SU-DHL-6 (cell line): ENCODE results near the gene PSMD3.

Experiments used
- CTCF ChIP-seq: fragments of 200-600 bp; sonication (generic); IDR thresholded peaks from one replicate; pipeline ENCODE4 v1.5.1; 2017; ENCODE audit warnings: antibody characterized with exemption, mild to moderate bottlenecking, low read length, moderate library complexity; ENCODE audit not compliant: insufficient read depth, poor library complexity, severe bottlenecking
- EZH2phosphoT487 ChIP-seq: fragments of 200-600 bp; sonication (generic), shearing (Covaris generic); conservative IDR thresholded peaks from 2 replicates; pipeline ENCODE4 v1.6.1; 2018; ENCODE audit warnings: mild to moderate bottlenecking, antibody characterized with exemption, low read length, moderate library complexity, mixed read lengths

GRCh38 chr17:40028595-40028994 lies 48.0 kb downstream of the PSMD3 start:
- TF ChIP-seq CTCF (no peak), EZH2phosphoT487 (no peak)
